Glutamatergic neuron (in vitro differentiated cells): ENCODE data around the gene TMEM213. TPM values are rescaled to one million over a fixed set of nuclear protein-coding genes. Genes with fewer than 3 reads are reported as not detected.

ENCODE experiments used
- DNase-seq: peaks from one replicate; pipeline ENCODE4 v3.0.0; 2022
- H3K27ac Mint-ChIP-seq: one replicate; pipeline ENCODE4 v1.8.0; 2020; ENCODE audit warnings: mild to moderate bottlenecking, mixed read lengths, inconsistent platforms; ENCODE audit not compliant: unreplicated experiment
- H3K27me3 Mint-ChIP-seq: one replicate; pipeline ENCODE4 v1.8.0; 2020; ENCODE audit warnings: mild to moderate bottlenecking, moderate library complexity, mixed read lengths, inconsistent platforms; ENCODE audit not compliant: unreplicated experiment
- H3K36me3 Mint-ChIP-seq: one replicate; pipeline ENCODE4 v1.8.0; 2020; ENCODE audit warnings: mild to moderate bottlenecking, mixed read lengths, inconsistent platforms; ENCODE audit not compliant: unreplicated experiment
- H3K4me1 Mint-ChIP-seq: one replicate; pipeline ENCODE4 v1.8.0; 2020; ENCODE audit warnings: mild to moderate bottlenecking, low read depth, mixed read lengths, inconsistent platforms; ENCODE audit not compliant: unreplicated experiment
- H3K4me3 Mint-ChIP-seq: one replicate; pipeline ENCODE4 v1.8.0; 2020; ENCODE audit warnings: mild to moderate bottlenecking, mixed read lengths, inconsistent platforms; ENCODE audit not compliant: unreplicated experiment
- H3K9me3 Mint-ChIP-seq: one replicate; pipeline ENCODE4 v1.8.0; 2020; ENCODE audit warnings: mild to moderate bottlenecking, moderate library complexity, mixed read lengths, inconsistent platforms; ENCODE audit not compliant: unreplicated experiment
- total RNA-seq: library from RNA; stranded (reverse); fragmentation: NEBNext Ultra II Directional; extraction: Animal tissue kit (Norgen Biotek cat#: 25700); gene quantifications from one replicate; pipeline ENCODE4 v1.2.1, GENCODE V29; 2021; ENCODE audit not compliant: unreplicated experiment
- TF ChIP-seq, protein P1 (sequence below): fragments of 200-600 bp; sonication (generic); IDR thresholded peaks from one replicate; pipeline ENCODE4 v1.5.0; 2021; ENCODE audit not compliant: partially characterized antibody, unreplicated experiment

Gene TMEM213
- total RNA-seq, 1 donor from 2014 or later, result not detected

DNA sequence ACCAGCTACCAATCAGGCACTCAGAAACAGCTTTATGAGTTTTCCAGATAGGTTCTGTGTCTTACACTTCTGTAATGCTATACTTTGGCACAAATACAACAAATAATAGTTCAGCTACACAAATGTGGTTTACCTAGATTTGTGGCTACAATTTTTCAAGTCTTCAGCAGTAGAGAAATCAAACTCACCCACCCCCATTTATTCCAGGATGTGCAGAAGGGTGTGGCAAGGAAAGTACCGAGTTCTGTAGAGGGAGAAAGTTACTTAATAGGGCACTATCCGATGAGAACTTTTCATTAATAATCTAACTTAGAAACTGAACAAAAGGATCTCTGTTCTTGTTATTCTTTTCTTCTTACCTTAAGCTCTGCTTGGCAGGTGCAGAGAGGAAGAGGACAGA is 30.5 kb downstream of the TMEM213 start:
- Mint-ChIP-seq H3K4me3 (no peak overlapping the region), H3K9me3 (peaks cover 4% of the 10 kb centered on the region), H3K4me1 (no peaks in the 10 kb centered on the region), H3K27me3 (no peaks in the 10 kb centered on the region), H3K36me3 (peaks cover 11% of the 10 kb centered on the region), H3K27ac (no peak overlapping the region)
- TF ChIP-seq, protein P1, sequence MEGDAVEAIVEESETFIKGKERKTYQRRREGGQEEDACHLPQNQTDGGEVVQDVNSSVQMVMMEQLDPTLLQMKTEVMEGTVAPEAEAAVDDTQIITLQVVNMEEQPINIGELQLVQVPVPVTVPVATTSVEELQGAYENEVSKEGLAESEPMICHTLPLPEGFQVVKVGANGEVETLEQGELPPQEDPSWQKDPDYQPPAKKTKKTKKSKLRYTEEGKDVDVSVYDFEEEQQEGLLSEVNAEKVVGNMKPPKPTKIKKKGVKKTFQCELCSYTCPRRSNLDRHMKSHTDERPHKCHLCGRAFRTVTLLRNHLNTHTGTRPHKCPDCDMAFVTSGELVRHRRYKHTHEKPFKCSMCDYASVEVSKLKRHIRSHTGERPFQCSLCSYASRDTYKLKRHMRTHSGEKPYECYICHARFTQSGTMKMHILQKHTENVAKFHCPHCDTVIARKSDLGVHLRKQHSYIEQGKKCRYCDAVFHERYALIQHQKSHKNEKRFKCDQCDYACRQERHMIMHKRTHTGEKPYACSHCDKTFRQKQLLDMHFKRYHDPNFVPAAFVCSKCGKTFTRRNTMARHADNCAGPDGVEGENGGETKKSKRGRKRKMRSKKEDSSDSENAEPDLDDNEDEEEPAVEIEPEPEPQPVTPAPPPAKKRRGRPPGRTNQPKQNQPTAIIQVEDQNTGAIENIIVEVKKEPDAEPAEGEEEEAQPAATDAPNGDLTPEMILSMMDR, result no peak
- no peak for DNase-seq

DNA sequence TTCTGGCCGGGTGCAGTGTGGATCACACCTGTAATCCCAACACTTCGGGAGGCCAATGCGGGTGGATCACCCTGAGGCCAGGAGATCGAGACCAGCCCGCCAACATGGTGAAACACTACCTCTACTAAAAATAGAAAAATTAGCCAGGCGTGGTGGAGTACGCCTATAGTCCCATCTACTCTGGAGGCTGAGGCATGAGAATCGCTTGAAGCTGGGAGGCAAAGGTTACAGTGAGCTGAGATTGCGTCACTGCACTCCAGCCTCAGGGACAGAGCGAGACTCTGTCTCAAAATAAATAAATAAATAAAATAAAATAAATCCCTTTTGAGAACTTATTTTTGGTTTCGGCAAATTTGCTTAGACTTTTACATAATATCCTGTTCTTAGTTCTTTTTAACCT is 31.5 kb downstream of the TMEM213 start:
- Mint-ChIP-seq H3K36me3 (peaks cover 11% of the 10 kb centered on the region), H3K4me3 (no peak overlapping the region), H3K27ac (no peak overlapping the region), H3K27me3 (no peaks in the 10 kb centered on the region), H3K4me1 (no peaks in the 10 kb centered on the region), H3K9me3 (peaks cover 4% of the 10 kb centered on the region)
- TF ChIP-seq, protein P1, result no peak
- DNase-seq, result no peak

DNA sequence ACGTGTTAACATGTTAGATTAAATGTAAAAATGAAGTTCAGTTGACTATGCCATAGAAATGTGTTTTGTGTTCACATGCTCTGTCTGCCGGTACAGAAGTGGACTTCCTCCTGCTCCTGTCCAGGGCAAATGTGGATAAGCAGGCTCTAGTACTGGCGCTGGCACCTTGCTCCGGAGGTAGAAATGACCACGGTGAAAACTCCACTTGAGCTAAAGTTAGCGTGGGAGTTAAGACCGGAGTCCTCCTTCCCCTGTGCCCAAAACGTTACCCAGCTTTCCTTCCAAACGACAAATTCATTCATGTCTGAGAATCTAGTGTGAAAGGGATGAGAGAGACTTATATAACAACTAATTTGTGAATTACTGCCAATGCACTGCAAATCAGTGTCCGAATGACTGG is 35.2 kb downstream of the TMEM213 start:
- Mint-ChIP-seq H3K36me3 (no peaks in the 10 kb centered on the region), H3K27ac (no peak overlapping the region), H3K4me1 (no peaks in the 10 kb centered on the region), H3K27me3 (no peaks in the 10 kb centered on the region), H3K9me3 (no peaks in the 10 kb centered on the region), H3K4me3 (no peak overlapping the region)
- TF ChIP-seq, protein P1, result no peak
- DNase-seq, result no peak

DNA sequence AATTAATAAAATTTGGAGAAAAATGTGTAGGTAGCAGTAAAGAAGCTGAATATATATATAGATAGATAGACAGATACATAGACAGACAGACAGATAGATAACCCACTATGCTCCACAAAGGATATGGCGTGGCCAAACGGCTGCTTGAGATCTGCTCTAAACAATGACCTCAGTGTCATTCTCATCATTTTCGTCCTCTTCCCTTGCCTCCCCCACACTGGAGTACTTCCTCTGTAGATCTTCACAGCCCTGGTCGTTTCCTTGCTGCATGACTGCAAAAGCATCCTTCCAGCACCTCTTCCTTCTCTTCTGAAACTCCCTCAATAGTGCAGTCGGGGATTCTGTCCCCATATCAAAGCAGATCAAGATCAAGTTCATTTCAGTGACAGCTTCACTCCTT is 35.8 kb downstream of the TMEM213 start:
- Mint-ChIP-seq H3K27ac (no peak overlapping the region), H3K36me3 (no peaks in the 10 kb centered on the region), H3K9me3 (no peaks in the 10 kb centered on the region)

DNA sequence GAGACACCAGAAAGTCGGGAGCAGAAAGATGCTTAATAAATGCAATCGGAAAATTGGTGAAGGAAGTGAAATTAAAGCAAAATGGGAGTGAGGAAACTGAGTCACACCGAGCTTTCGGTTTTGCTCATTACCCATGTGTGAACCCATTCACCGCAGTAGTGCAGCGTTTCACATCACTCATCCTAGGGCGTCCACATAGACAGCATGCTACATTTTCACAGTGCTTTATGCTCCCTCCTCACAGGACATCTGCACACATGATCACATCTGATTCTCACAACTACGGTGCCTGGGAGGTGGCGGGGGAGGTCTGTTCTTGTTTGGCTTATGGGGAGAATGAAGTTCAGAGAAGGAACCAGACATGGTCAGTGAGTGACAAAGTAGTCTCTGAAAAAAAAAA is 36.8 kb downstream of the TMEM213 start:
- Mint-ChIP-seq H3K4me3 (no peak overlapping the region), H3K27me3 (no peaks in the 10 kb centered on the region), H3K27ac (no peak overlapping the region), H3K36me3 (no peaks in the 10 kb centered on the region), H3K4me1 (no peaks in the 10 kb centered on the region), H3K9me3 (no peaks in the 10 kb centered on the region)
- TF ChIP-seq, protein P1, result no peak
- DNase-seq, result no peak

More for the DNA sequence above, 35.8 kb downstream of the TMEM213 start:
- TF ChIP-seq, protein P1, result no peak
- DNase-seq, result no peak
- Mint-ChIP-seq H3K27me3 (no peaks in the 10 kb centered on the region), H3K4me1 (no peaks in the 10 kb centered on the region), H3K4me3 (no peak overlapping the region)
